Measurements from ENCODE around the gene LYPLAL1.

- TF ChIP-seq CTCF (IDR thresholded peaks at IDR 0.05; ENCODE audit: low read length): no peak
- no peak for TF ChIP-seq EZH2 (IDR thresholded peaks at IDR 0.05; ENCODE audit: borderline replicate concordance, low read length)
Observed at GRCh38 chr1:219147571-219148019, 26.1 kb upstream of the LYPLAL1 start.

Measured in OCI-LY1 (cell line).